GM18519 (cell line): ENCODE results near the gene ATP10A.

Source experiments
- ATAC-seq: cut with Tn5 transposase; IDR thresholded peaks from one replicate; pipeline ENCODE4 v1.9.1; 2021; ENCODE audit warnings: mild to moderate bottlenecking, moderate library complexity; ENCODE audit not compliant: unreplicated experiment, low FRiP score

Gene ATP10A

DNA sequence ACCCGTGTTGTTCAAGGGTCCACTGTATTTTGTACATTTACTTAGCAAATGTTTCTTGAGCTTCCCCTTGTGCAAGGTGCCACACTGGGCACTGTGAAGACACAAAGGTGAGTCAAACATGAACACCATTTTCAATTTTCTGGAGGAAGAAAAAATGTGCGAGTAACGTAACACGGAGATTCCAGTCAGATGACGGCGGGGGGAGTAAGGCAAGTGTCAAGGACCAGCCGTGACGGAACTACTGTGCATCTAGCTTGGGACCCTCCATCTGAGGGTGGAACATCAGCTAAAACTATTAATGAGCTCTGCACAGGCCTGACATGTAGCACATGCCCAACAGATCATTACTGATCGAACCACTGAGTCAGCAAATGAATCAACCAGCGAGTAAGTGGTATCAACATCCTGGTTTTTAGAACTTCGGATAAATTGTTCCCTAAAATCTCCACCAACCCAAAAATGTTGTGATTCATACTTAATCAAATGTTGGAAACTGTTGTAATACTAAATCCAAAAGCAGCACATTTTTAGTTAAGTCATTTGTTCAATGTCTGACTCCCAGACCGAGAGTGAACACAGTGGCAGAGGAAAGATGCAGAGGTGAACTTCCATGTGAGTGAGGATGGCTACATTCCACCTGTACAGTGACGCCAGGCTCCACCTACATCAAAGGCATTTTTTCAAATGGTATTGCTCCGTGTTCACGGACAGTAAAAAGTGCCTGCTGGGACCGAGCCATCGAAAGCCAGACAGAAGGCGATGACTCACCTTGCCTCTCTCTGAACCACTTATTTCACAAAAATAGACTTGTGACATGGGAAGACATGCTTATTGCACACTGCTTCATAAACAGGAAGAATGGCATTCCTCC is 172.2 kb downstream of the ATP10A start:
- ATAC-seq = no peak

DNA sequence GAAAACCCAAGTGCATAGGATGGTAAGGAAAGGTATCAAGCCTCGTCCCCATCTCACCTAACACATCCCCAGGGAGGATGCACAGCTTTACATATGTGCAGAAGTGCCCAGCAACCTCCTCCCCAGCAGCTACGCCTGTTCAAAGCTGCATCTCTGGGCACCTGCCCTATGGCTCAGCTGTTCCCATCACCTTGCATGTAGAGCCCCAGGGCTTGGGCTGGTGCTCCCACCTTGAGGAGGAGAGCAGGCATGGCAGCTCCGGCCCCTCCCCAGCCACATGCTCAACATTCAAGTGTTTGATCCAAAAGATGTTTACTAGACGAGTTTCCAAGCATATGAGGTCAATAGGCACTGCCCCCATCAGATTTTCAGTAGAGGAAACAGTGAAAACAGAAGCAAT is 173.5 kb downstream of the ATP10A start:
- ATAC-seq = no peak

DNA sequence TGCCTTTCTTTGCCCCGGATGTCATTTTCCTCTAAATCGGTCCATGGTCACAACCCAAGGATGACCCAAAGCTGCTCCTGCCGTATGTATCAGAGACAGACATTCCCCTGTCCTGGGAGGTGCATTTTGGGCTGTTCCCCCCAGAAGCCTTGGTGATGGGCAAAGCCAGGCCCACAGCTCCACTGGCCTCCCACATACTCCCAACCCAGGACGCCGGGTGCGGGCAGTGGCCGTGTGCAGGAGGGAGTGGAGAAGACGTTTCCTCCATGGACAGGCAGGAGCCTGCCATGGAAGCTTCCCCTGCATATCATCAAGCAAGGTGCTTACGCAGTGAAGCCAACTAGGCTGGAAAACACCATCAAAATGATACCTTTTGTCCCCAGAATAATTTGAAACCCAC is 175.0 kb downstream of the ATP10A start:
- no peak for ATAC-seq

DNA sequence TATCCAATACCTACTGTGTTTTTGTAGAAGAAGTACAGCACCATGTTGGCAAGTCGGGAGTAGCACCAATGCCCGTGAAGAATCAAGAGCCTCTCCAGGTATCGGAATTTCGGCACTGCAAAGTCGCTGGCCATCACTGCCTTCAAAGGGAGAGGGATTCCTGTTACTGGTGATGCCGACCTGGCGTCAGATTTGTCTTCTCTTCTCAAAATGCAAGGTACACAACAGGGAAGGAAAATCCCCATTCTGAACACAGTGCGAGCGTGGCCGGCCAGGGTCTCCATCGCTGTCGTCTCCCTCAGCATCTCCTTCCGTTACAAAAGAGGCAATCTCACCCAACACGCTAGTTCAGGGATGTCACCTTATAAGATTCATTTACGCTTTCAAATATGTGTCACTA is 175.4 kb downstream of the ATP10A start:
- ATAC-seq = no peak

DNA sequence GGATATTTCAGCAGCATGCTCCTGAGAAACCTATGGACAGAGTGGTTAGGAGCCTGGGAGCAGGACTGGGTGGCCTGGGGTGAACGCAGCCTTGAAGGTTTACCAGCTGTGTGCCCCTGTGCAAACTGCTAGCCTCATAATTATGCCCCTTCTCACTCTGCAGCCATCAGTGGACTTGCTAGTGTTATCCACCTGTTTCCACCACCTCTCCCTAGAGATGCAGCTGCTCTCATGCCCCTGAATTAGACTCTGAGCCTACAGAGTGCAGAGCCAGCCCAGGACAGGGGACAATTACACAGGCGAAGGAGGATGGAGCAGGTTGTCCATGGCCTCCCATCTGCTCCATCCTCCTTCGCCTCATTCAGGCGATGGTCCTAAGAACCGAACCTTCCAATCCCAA is 175.9 kb downstream of the ATP10A start:
- ATAC-seq = no peak

DNA sequence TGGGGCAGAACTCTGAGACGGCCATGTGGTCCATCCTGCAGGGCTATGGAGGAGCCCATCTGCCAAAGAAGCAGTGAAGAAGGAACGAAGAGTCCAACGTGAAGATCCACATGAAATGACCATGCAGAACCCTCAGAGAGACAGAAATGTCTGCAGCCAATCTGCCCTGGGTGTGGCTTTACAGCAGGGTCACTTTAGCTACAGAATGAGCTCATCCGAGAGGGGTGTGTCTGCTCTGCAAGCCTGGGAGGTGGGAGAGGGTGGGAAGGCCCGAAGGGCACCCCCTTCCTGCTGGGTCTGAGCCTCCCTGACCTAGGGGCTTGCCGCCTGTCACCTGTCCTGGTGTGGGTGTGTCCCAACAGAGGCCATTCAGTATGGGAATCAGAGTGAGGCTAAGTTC is 176.3 kb downstream of the ATP10A start:
- ATAC-seq = no peak

DNA sequence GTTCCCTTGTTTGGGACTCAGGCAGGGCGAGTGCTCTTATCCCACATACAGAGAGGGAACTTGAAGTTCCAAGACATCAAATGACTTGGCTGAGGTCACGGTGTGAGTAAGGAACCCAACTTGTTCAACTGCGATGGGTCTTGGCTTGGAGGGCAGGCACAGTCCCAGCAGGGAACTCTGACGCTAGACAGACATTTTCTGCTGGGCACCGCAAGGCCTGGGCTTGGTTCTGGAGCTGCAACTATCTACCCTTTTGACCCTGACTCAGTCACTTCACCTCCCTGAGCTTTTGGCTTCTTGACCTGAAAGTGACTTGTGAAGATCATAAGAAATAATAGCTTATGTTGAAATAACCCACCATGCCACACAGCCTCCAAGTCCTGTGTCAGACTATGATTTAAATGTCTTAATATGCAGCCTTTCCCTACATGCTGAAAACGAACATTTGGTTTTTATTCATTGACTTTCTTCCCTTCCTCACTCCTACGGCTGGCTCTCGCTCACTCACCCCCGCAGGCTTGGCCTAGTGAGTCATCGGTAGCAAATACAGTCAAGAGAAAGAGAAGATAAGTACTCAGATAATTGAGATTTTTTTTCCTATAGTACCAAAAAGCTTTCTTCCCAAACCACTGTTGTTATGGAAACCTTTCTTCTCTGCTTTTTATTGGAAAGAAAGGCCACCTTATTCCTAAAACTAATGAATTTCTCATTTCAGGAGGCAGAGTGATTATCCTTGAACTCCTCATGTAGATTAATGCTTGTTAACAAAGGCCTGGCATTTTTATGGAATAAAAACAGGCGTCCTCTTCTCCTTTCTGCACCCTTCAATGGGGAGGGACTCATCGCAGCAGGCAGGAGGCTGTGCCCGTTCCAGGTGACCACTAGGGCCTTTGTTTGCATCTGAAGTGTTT is 178.4 kb downstream of the ATP10A start:
- ATAC-seq = no peak

DNA sequence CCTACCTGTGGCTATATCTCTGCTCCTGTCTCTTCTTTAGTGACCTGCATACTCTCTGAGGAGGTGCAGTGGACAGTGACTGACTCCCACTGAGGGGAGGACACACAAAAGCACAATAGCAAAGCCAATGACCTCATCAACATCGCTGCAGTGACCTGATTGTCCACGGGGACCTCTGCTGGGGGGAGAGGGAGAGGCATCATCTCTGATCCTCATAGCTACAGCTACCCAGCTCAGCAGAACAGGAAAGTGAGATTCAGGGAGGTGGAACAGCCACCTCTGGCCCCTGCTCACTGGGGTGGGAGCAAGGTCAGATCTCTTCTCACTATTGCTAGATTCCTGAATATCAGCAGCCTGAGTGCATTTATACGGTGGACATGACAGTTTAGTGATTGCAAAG is 179.2 kb downstream of the ATP10A start:
- ATAC-seq = no peak

DNA sequence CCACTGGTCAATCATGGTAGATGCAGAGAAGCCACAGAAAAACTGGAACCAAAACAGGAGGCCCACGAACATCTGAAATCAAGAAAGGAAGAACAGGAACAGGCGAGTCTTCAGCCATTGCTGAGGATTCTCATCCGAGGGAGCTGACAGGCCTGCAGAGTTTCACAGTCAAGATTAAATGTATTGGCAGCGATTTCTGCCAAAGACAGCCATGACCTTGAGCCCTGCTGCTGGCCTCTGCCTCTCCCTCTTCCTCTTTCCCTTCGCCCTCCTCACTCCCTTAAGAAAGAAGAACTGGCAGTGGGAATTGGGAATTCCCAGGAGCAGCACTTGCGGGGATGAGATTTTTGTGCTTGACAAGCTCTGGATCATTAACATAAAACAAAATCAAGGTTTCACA is 179.7 kb downstream of the ATP10A start:
- no peak for ATAC-seq

DNA sequence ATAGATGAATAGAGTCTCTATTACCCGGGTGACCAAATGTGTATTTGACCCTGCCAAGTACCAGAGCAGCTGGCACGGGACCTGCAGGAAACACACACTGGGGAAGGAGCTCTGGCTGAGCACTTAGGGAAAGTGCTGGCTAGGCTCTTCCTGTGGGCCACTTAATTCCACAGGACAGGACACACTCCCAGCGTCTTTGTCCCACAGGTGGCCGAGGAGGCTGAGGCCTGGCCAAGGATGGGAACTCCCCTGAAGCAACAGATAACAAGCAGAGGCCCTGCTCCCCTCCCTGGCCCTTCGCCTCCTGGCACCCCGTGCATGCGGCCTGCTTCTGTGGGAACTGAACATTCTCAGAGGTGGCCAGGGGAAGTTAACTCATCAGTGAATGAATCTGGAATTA is 180.8 kb downstream of the ATP10A start:
- no peak for ATAC-seq

DNA sequence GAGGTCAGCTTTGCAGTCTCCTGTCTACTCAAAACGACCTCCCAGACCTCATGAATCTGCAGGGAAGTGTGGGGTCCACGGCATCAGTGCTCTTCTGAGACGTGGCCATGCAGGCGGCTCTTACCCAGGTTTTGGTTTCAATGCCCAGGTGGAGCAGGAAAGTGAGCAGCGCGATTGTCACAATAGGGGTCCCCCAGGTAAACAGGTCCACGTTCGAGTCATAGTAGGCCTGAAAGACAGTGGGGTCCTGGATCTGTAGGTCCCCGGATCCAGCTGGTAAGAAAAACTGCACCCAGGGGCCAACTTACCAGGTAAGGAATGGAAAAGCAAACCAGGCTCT is 182.5 kb downstream of the ATP10A start:
- ATAC-seq = no peak

DNA sequence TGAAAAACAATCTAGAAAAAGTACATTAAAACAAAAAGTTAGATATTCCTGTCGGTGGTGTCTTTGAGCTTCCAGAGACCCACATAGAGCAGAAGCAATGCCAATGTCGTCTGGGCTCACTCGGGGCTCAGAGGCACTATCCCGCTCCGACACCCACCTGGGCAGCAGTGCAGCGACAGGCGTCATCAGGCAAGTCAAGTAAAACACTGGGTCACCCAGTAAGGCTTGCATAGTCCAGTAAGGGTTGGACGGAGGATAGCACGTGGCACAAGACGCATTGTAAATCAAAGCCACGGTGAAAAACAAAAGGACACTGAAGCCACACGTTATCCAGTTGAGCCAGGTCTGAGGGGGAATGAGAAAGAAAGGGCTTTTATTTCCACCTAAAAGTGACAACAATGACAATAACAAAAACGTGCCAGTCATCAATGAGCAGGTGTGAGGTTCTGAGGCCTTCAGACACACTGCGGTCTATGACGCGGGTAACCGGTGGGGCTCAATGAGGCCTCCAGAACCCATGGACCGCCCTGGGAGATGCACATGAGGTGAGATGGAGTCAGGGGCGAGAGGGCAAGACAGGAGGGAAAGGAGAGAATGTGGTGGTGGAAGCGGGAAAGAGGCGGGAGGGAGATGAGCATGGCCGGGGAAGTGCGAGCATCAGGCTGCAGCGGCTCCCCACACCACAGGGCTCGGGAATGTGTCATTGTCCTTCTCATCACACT is 183.0 kb downstream of the ATP10A start:
- no peak for ATAC-seq

DNA sequence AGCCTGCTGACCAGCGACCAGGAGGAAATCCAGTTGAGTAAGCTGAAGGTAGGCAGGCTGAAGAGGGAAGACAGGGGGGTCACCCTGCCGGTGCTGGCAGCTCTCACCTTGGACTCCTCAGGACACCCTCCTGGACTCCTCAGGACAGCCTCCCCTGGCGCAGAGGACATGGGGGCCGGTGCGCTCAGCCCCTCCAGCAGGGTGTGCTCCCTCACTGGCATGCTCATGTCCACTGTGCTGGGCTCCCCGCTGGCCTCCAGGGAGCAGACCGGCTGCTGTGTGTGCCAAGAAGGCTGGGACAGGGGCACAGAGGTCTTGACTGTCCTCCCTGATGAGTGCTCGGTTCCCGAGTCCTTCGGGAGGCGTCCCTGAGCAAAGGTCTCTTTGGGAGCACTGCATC is 183.6 kb downstream of the ATP10A start:
- no peak for ATAC-seq

DNA sequence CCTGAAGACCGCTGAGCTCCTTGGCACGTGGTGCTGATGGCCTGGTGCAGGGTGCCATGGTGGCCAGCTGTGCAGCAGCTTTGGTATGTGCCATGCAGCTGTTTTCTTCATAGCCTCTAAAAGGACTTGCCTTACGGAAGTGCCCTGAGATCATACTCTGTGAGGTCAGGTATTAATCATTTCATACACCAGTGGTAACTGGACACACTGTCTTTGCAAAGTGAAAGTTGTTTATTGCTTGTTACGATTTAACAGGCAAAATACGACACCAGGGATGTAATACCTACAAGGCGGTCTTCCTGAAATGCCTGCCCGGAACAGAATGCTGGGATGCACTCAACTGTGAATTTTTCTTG is 184.6 kb downstream of the ATP10A start:
- no peak for ATAC-seq

DNA sequence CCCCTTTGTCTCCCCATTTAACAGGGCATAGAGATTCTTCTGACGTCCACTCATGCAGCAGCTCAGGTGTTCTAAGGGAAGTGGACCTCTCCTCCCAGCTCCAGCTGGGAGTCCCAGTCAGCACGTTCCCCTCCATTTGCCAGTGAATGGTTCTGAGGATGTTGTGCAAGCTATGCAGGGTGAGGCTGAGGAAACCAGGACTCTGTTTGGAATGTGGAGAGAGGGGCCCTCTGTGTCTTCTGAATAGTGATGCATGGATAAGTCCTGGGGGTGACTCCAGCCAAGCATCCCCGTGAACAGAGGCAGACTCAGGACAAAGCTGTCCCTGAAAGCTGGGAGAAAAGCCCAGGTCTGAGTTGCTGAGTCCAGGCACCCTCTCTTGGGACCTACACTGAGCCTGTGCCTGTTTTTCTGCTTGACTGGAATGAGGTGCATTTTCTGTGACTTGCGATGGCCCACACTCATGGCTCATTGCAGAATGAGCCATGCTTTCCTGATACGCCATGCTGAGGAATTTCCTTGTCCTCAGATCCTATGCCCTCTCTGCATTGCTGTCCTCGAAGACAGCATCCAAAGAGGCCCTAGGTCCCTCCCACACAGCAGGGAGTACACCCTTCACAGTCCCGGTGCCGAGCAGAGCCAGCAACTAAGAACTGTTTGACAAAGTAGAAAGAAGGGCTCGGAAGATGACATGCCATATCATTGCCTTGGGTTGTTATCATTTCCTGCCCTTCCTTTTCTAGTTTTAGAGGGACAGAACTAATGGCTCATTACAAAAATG is 185.2 kb downstream of the ATP10A start:
- ATAC-seq = no peak

DNA sequence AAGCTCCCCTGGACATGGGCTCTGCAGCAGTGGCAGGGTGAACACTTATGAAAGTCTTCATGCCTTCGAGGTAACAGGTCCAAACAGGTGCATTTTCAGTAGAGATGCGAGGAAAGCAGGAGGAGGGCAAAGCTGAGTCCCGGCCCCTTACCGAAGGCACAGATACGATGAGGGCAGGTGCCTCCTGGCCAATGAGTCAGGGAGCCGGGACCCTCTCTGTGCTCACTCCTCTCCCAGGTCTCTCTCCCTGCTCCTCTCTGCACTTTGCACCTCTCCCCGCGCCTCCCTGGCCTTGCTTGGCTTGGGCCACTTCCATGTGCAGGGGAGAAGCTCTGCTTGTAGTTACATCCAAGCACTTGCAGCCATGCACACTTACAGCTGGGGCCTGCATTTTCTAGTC is 187.1 kb downstream of the ATP10A start:
- no peak for ATAC-seq

DNA sequence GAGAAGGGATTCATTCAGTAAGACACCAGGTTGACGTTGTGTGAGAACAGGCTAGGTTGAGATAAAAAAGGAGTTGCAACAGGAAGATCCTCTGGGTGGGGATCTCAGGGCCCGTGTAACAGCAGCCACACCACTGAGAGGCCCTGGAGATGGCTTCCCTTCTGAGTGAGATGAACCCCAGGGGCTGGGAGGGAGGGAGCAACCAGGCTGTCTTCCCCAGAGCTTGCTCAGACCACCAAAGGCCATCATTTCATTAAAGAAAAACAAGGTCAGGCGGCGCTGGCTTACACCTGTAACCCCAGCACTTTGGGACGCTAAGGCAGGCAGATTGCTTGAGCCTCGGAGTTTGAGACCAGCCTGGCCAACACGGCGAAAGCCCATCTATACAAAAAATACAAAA is 187.7 kb downstream of the ATP10A start:
- no peak for ATAC-seq

DNA sequence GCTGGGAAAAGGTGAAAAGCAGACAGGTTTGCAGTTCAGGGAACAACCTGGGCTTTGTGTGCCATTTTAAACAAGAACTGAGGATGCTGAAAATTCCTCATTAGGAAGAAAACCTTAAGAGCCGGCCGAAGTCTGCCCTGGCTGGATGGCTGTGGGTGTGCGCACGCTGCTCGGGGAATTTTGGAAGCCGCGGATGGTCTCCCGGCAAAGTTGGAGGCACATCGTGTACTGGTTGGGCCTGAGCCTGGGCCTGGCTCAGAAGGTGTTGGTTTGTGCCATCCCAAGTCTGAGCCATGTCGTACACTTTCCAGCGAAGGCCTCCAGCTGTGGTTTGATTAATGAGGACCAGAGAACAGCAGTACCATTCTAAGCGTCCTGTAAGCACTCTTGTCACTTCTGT is 188.2 kb downstream of the ATP10A start:
- no peak for ATAC-seq

DNA sequence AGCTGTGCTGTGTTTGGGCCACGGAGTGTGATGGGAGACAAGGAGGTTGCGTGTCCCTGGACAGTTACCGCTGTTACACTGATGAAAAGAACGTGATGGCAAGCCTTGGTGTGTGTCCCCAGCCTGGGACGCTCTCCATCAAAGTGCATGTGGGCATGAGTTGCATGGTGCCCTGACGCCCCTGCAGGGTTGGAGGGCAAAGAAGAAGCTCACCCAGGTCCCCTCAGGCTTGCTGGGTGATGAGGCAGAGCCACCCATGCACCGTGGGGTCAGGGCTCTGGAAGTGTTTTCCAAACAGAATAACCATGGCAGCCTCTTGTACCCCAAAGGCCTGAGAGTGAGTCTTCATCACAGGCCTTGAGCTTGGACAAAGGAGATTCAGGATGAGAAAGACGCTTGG is 189.2 kb downstream of the ATP10A start:
- no peak for ATAC-seq

DNA sequence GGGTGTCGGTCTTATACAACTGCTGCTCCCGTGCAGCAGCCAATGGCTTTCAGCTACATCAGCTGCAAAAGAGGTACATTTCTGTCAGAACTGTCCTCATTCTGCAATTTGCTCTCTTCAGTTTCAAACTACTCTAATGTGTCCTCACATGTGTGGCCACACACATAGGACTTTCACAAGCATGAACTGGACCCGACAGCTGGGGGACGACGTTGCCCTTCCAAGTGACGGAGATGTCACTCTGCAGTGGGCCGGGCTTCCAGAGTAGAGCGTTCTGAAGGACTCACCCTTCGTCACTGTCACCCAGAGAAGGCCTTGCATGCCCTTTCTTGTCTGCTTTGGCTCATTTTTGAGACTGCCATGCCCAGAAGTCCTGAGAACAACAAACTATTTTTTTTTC is 189.8 kb downstream of the ATP10A start:
- no peak for ATAC-seq

DNA sequence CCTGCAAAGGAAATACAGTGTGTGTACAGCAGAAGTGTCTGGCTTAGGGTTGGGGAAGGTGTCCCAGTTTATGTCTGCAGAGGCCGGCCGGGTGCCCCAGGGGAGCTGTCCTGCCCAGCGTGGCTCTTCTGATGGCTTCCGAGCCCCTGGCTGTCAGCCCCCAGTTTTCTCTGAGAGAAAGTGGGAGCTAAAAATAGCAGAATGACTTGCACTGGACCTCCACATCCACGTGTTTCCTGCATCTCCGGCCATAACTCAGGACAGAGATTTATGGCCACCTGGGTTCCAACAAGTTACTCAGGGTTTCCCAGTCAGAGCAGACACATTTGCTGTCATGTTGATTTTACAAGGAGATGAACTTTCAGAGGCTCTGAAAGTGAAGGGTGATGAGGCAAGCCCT is 192.0 kb downstream of the ATP10A start:
- ATAC-seq = no peak
